Measurements from ENCODE around the gene AURKB. TPM values are rescaled to one million over a fixed set of nuclear protein-coding genes. Genes with fewer than 3 reads are reported as not detected.

Gene AURKB
- total RNA-seq, 1 experiment from 2014 or later = 78.0 TPM

GRCh38 chr17:8156246-8156992 lies 54.0 kb downstream of the AURKB start:
- peak; percentile 100 for DNase-seq (ENCODE audit: low read depth, low spot score)
- in situ Hi-C loops (cut with HindIII; ENCODE audit: low pct_unique_long_range_greater_than_20kb, low sequenced_read_pairs) = no loop called here

GRCh38 chr17:8155996-8156245 lies 54.5 kb downstream of the AURKB start:
- in situ Hi-C loops (cut with HindIII; ENCODE audit: low pct_unique_long_range_greater_than_20kb, low sequenced_read_pairs) = no loop called here
- DNase-seq (ENCODE audit: low read depth, low spot score) = no peak

GRCh38 chr17:8155231-8155995 lies 55.0 kb downstream of the AURKB start:
- in situ Hi-C loops (cut with HindIII; ENCODE audit: low pct_unique_long_range_greater_than_20kb, low sequenced_read_pairs) = no loop called here

More at GRCh38 chr17:8155231-8155995, 55.0 kb downstream of the AURKB start:
- DNase-seq (ENCODE audit: low read depth, low spot score) = no peak

Other genes starting within 250 kb of the AURKB start
- not detected in 2 replicates for gene GUCY2D, start 208.0 kb downstream of the AURKB start, total RNA-seq (2014; rRNA removed; shearing (Covaris generic))
- gene ALOX15B, start 171.5 kb downstream of the AURKB start, total RNA-seq (2014; rRNA removed; shearing (Covaris generic)) = 0.16 and 0.26 TPM in 2 replicates
- 0.21 TPM in 1 of 2 replicates, not detected in the other for gene ALOX12B, start 122.9 kb downstream of the AURKB start, total RNA-seq (2014; rRNA removed; shearing (Covaris generic))
- not detected in 2 replicates for gene ALOXE3, start 92.1 kb downstream of the AURKB start, total RNA-seq (2014; rRNA removed; shearing (Covaris generic))
- gene HES7, start 86.5 kb downstream of the AURKB start, total RNA-seq (2014; rRNA removed; shearing (Covaris generic)) = not detected in 2 replicates
- gene PER1, start 58.2 kb downstream of the AURKB start, total RNA-seq (2014; rRNA removed; shearing (Covaris generic)) = 7.7 and 9.7 TPM in 2 replicates
- 3.2 TPM in 2 replicates for gene VAMP2, start 47.6 kb downstream of the AURKB start, total RNA-seq (2014; rRNA removed; shearing (Covaris generic))
- gene TMEM107, start 34.2 kb downstream of the AURKB start, total RNA-seq (2014; rRNA removed; shearing (Covaris generic)) = 17.0 and 19.1 TPM in 2 replicates
- 8.4 and 12.3 TPM in 2 replicates for gene BORCS6, start 20.4 kb downstream of the AURKB start, total RNA-seq (2014; rRNA removed; shearing (Covaris generic))
- gene CTC1, start 37.5 kb upstream of the AURKB start, total RNA-seq (2014; rRNA removed; shearing (Covaris generic)) = 5.7 and 7.0 TPM in 2 replicates
- 54.1 and 62.0 TPM in 2 replicates for gene PFAS, start 38.7 kb upstream of the AURKB start, total RNA-seq (2014; rRNA removed; shearing (Covaris generic))
- 5.3 and 7.1 TPM in 2 replicates for gene RANGRF, start 78.1 kb upstream of the AURKB start, total RNA-seq (2014; rRNA removed; shearing (Covaris generic))
- 0.79 and 1.1 TPM in 2 replicates for gene SLC25A35, start 84.8 kb upstream of the AURKB start, total RNA-seq (2014; rRNA removed; shearing (Covaris generic))
- not detected in 2 replicates for gene ARHGEF15, start 99.7 kb upstream of the AURKB start, total RNA-seq (2014; rRNA removed; shearing (Covaris generic))
- not detected in 2 replicates for gene ODF4, start 129.3 kb upstream of the AURKB start, total RNA-seq (2014; rRNA removed; shearing (Covaris generic))
- gene RPL26, start 172.6 kb upstream of the AURKB start, total RNA-seq (2014; rRNA removed; shearing (Covaris generic)) = 4,937 and 5,030 TPM in 2 replicates
- gene RNF222, start 187.3 kb upstream of the AURKB start, total RNA-seq (2014; rRNA removed; shearing (Covaris generic)) = not detected in 2 replicates
- 27.7 and 28.6 TPM in 2 replicates for gene NDEL1, start 225.3 kb upstream of the AURKB start, total RNA-seq (2014; rRNA removed; shearing (Covaris generic))

Measured in SK-MEL-5 (cell line).